ENCODE results near the gene NEAT1. TPM values are rescaled to one million over a fixed set of nuclear protein-coding genes. Genes with fewer than 3 reads are reported as not detected.
"Not testable (repeated sequence)": the region's sequence is repeated elsewhere in the genome, so short reads cannot be mapped to it uniquely, and the experiment has no call there.

NEAT1 gene
- total and polyA plus RNA-seq, 8 donors, result 106 to 1,441 (median 149) TPM

- Histone ChIP-seq H3K9me3 (no peaks in the 10 kb centered on the region), H3K4me1 (peaks cover 3 to 8% of the 10 kb centered on the region in 2 donors), H3K27me3 (no peaks in the 10 kb centered on the region), H3K4me3 (no peak overlapping the region), H3K36me3 (peaks cover 0 to 78% of the 10 kb centered on the region in 2 donors), H3K27ac (no peak overlapping the region)
- intact Hi-C loops (cut with DNase I), result no loop called here
- ATAC-seq (no peak), DNase-seq (peak in 2 of 4 donors; percentile 15 to 58)
- TF ChIP-seq, protein P1, sequence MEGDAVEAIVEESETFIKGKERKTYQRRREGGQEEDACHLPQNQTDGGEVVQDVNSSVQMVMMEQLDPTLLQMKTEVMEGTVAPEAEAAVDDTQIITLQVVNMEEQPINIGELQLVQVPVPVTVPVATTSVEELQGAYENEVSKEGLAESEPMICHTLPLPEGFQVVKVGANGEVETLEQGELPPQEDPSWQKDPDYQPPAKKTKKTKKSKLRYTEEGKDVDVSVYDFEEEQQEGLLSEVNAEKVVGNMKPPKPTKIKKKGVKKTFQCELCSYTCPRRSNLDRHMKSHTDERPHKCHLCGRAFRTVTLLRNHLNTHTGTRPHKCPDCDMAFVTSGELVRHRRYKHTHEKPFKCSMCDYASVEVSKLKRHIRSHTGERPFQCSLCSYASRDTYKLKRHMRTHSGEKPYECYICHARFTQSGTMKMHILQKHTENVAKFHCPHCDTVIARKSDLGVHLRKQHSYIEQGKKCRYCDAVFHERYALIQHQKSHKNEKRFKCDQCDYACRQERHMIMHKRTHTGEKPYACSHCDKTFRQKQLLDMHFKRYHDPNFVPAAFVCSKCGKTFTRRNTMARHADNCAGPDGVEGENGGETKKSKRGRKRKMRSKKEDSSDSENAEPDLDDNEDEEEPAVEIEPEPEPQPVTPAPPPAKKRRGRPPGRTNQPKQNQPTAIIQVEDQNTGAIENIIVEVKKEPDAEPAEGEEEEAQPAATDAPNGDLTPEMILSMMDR (IDR thresholded peaks at IDR 0.05), result no peak
Measured at GRCh38 chr11:65410936-65411680, 11.5 kb upstream of the NEAT1 start.

GRCh38 chr11:65411681-65412070, 10.9 kb upstream of the NEAT1 start:
- TF ChIP-seq, protein P1 (IDR thresholded peaks at IDR 0.05), result no peak
- no peak overlapping the region for H3K27ac ChIP-seq
- H3K36me3 ChIP-seq, result peaks cover 0 to 73% of the 10 kb centered on the region in 2 donors
- peak in 2 of 4 donors; percentile 26 to 28 for DNase-seq
- H3K9me3 ChIP-seq, result no peaks in the 10 kb centered on the region
- ATAC-seq, result no peak
- intact Hi-C loops (cut with DNase I), result no loop called here
- H3K4me3 ChIP-seq, result no peak overlapping the region
- no peaks in the 10 kb centered on the region for H3K27me3 ChIP-seq
- H3K4me1 ChIP-seq, result peaks cover 9 to 13% of the 10 kb centered on the region in 2 donors

DNA sequence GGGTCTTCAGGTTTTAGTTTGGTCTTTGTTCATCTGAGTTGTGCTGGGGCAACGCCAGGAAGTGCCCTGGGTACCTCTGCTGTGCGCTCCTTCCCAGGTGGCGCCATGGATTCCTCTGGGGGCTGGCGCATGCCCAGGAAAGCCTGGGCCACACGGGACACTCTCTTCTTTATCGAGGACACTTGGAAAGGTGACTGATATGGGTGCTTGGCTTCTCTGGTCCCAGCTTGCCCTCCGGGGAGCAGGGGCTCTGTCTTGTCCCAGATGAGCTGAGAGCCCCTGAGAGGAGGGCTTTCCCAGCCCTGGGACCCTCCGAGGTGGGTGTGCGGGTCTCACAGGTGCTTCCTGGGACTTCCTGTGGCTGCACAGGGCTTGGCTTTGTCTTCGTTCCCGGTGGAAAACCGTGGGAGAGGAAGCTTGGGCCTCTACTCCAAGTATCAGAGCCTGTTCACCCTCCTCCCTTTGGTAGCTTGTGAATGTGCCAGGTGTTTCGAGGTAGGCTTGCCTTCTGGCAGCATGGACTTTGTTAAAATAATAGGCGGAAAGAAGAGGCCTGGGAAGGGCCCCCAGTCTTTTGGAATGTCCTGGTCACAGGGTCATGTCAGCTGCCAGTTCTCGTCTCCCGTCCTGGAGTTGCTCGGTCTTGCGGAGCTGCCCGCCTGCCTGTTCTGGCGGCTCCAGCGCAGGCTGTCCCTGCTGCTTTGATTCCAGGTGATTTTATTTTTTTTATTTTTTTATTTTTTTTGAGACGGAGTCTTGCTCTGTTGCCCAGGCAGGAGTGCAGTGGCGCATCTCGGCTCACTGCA, 10.1 kb upstream of the NEAT1 start:
- Histone ChIP-seq H3K27me3 (no peaks in the 10 kb centered on the region), H3K4me1 (peaks cover 16 to 21% of the 10 kb centered on the region in 2 donors), H3K36me3 (peaks cover 0 to 65% of the 10 kb centered on the region in 2 donors), H3K27ac (no peak overlapping the region), H3K4me3 (no peak overlapping the region), H3K9me3 (no peaks in the 10 kb centered on the region)
- intact Hi-C loops (cut with DNase I), result no loop called here
- no peak for ATAC-seq
- TF ChIP-seq, protein P1 (IDR thresholded peaks at IDR 0.05), result no peak
- DNase-seq, result peak in 2 of 4 donors; percentile 19 to 60

- Histone ChIP-seq H3K36me3 (peaks cover 0 to 58% of the 10 kb centered on the region in 2 donors), H3K4me1 (peaks cover 23 to 28% of the 10 kb centered on the region in 2 donors)
- H3K27ac ChIP-seq; H3K9me3 ChIP-seq; ATAC-seq; intact Hi-C loops (cut with DNase I); H3K4me3 ChIP-seq; H3K27me3 ChIP-seq: not testable (repeated sequence)
- peak in 2 of 4 donors; percentile 11 to 28 for DNase-seq
Measured at GRCh38 chr11:65413077-65413664, 9.4 kb upstream of the NEAT1 start.

- DNase-seq (peak in 2 of 4 donors; percentile 28 to 34), ATAC-seq (no peak)
- intact Hi-C loops (cut with DNase I), result loop anchor here in 1 of 2 donors (5.0 kb wide), 1 partner anchor 92 kb away; no protein-coding TSS in a partner anchor
- H3K4me3 ChIP-seq, result no peak overlapping the region
- no peak overlapping the region for H3K27ac ChIP-seq
- H3K36me3 ChIP-seq, result peaks cover 0 to 40% of the 10 kb centered on the region in 2 donors
- no peaks in the 10 kb centered on the region for H3K27me3 ChIP-seq
- H3K9me3 ChIP-seq, result no peaks in the 10 kb centered on the region
- TF ChIP-seq, protein P1 (IDR thresholded peaks at IDR 0.05), result no peak
- peaks cover 38 to 46% of the 10 kb centered on the region in 2 donors for H3K4me1 ChIP-seq
Measured at GRCh38 chr11:65414776-65415498, 7.7 kb upstream of the NEAT1 start.
